ENCODE data around the gene AKAP12.

Gene AKAP12

GRCh38 chr6:151232899-151233298 is 6.9 kb upstream of the AKAP12 start:
- DNase-seq (ENCODE audit: low read depth in 1 of 2, low spot score in 1 of 2) = no peak

GRCh38 chr6:151233731-151234130 is 6.0 kb upstream of the AKAP12 start:
- DNase-seq (ENCODE audit: low read depth in 1 of 2, low spot score in 1 of 2) = no peak

GRCh38 chr6:151236668-151237401 is 2.9 kb upstream of the AKAP12 start:
- DNase-seq (ENCODE audit: low read depth in 1 of 2, low spot score in 1 of 2) = no peak

DNA sequence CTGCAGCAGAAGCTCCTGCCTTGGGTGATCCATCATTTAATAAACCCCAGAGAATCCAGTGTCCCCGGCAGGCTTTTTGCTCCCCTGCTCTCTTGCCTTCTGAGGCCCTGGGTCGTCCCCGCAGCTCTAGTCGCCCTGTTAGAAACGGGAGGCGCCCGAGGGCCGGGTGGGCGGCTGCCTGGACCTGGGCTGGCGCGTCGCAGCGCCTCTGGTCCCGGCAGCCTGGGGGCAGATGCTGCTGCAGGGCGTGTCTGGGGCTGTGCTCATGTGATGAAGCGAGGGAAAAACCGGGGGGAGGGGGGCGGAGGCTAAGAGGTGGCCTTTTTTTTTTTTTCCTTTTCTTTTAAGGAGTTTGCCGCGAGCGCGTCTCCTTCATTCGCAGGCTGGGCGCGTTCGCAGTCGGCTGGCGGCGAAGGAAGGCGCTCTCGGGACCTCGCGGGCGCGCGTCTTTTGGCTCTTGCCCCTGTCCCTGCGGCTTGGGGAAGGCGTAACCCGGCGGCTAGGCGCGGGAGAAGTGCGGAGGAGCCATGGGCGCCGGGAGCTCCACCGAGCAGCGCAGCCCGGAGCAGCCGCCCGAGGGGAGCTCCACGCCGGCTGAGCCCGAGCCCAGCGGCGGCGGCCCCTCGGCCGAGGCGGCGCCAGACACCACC is 394 bp downstream of the AKAP12 start:
- DNase-seq (ENCODE audit: low read depth in 1 of 2, low spot score in 1 of 2) = no peak

DNA sequence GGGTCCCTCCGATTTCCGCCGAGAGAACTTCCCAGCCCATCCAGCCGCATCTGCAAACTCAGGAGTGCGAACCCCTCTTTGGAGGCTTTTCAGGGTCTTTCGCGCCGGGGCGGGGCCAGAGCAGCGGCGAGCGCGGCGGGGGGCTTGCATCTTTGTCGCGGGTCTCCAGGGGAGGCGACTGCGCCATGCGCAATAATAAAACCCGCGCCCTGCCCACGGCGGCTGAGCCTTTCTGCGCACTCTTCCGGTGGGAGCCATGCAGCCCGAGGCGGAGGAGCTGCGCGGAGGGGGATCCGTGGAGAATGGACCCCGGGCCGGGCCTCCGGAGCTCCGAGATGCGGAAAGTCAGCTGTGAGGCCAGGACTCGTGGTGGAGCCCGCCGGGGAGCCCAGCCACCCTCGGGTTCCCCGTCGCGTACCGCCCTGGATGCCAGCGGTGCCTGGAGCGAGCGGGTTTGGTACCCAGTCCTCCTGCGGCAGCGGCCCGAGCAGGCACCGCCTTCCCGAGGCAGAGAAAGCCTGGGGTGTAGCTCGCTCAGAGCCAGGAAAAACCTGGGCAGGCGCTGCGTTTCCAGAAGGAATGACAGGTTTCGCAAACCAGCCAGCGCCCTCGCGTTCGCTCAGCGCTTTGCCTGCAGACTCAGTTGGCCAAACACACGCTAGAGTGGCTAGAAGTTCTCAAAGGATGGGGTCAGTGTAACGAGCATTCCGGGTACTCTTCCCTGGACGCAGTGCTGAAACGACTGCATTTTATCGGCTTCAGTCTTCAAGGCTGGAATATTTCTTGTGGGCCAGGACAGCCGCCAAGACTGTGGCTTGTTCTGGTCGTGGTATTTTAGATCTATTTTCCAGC is 1.2 kb downstream of the AKAP12 start:
- DNase-seq (ENCODE audit: low read depth in 1 of 2, low spot score in 1 of 2) = no peak

DNA sequence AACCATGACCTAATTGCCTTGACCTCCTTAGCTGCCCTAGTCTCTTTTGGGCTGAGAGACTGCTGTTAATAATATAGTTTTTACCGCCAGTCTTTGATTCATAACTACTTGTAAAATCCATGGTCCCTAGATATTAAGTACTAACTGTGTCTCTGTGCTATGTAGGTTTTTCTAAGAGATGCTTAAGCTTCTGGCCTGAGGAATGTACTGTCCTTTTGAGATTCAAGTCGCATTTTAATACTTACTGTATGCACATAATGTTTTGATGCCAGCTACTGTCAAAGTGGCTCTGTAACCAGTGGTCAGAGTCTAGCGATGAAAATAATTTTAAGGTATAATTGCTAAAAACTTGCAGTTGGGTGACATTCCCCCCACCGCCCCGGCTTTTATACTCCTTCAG is 2.1 kb downstream of the AKAP12 start:
- no peak for DNase-seq (ENCODE audit: low read depth in 1 of 2, low spot score in 1 of 2)

DNA sequence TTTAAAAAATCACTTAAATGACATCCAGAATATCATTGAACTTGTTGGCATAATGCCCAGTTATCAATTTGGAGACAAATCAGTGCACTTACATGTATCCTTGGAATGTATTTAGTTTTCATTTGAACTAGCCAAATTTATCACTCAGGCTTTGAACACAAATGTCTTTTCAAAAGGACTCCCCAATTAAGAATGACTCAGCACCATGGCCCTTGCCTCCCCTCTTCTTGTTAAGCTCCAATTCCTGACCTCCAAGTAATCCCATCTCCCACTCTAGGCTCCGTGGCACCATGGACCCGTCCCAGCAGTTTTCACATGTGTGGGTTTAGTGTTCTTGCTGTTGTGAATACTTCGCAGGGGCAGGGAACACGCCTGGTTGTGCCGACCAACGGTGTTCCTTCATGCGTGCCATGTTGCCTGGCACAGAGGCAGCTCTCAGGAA is 2.7 kb downstream of the AKAP12 start:
- DNase-seq (ENCODE audit: low read depth in 1 of 2, low spot score in 1 of 2) = no peak

DNA sequence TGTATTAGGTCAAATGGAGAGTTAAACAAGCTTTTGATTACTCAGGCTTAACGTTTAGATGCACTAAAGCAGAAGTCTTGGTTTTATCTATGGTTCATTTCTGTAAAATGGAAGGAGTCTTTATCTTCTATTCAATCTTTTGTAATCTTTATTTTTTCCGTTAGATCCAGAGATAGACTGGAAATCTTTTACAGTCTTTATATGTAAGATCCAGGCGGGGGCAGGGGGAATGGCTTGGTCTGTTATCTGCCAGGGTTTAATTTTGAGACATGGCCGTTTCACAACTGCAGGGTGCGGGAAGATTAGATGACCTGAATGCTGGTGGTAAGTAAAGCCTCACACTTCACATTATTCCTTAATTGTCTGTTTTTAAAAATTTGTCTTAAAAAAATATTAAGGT is 3.7 kb downstream of the AKAP12 start:
- no peak for DNase-seq (ENCODE audit: low read depth in 1 of 2, low spot score in 1 of 2)

GRCh38 chr6:151247490-151247889 is 7.7 kb downstream of the AKAP12 start:
- DNase-seq (ENCODE audit: low read depth in 1 of 2, low spot score in 1 of 2) = no peak

DNA sequence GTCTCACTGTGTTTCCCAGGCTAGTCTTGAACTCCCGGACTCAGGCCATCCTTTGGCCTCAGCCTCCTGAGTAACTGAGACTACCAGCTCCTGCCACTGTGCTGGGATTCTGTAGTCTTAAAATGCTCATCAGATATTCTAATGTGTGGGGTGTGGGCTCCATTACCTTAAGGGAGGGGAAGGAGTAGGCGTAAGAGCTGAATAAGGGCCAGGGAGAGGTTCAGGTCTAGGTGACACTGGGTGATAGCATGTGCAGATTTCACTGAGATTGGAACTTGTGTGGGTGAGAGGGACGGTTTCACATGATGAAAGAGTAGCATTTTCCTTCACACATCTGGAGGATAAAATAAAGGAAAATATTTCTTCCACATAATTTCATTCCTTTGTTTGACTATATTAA is 8.5 kb downstream of the AKAP12 start:
- DNase-seq (ENCODE audit: low read depth in 1 of 2, low spot score in 1 of 2) = no peak

- no peak for DNase-seq (ENCODE audit: low read depth in 1 of 2, low spot score in 1 of 2)
Measured at GRCh38 chr6:151252634-151253033, 12.9 kb downstream of the AKAP12 start.

DNA sequence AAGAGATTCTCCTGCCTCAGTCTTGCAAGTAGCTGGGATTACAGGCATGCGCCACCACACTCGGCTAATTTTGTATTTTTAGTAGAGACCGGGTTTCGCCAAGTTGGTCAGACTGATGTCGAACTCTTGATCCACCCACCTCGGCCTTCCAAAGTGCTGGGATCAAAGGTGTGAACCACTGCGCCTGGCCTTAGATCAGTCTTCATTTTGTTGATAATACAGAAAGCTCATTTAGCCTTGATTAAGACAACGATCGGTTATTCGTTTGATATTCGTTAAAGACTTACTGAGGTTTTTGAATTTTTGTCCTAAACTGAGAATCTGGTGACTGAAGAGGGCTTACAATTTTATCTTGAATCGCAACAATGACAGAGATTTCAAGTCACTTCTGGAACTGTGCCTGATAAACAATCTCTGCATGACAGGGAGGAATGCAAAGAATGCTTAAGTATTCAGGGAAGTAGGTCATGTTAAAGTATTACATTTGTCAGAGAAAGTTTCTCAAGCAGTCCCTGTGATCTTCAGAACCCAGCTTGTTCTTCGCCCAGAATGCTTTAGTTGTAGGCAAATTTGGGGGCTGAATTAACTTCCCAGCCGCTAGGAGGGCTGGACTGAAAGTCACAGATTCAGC is 14.8 kb downstream of the AKAP12 start:
- no peak for DNase-seq (ENCODE audit: low read depth in 1 of 2, low spot score in 1 of 2)

DNA sequence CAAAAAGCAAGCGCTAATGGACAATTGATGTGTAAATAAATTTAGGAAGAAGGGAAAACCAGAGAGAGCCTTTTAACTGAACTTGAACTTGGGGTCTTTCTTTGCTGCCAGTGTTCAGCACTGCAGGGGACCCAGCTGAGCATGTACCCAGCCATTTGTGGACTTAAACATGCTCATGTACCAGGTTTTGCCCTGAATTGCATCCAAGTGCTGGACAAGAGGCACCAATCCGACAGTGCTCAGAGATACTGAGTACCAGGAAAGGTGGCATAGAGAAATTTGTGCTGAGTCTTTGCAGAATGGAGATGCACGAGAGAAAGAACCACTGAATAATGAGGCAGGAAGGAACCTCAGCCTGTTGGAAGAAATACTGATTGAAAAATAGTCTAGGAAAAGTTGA is 16.0 kb downstream of the AKAP12 start:
- no peak for DNase-seq (ENCODE audit: low read depth in 1 of 2, low spot score in 1 of 2)

- DNase-seq (ENCODE audit: low read depth in 1 of 2, low spot score in 1 of 2) = no peak
Measured at GRCh38 chr6:151257985-151258445, 18.2 kb downstream of the AKAP12 start.

- DNase-seq (ENCODE audit: low read depth in 1 of 2, low spot score in 1 of 2) = no peak
Measured at GRCh38 chr6:151260205-151260604, 20.4 kb downstream of the AKAP12 start.

DNA sequence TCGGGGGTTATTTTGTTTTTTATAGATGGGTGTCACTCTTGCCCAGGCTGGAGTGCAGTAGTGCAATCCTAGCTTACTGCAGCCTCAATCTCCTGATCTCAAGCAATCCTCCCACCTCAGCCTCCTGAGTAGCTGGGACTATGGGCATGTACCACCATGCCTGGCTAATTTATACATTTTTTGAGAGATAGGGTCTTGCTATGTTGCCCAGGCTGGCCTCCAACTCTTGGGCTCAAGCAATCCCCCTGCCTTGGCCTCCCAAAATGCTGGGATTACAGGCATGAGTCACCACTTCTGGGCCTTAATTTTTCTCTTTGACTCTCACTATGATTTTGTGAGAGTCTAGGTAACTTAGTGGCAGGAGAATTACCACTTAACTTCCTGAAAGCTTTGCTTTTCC is 23.3 kb downstream of the AKAP12 start:
- DNase-seq (ENCODE audit: low read depth in 1 of 2, low spot score in 1 of 2) = no peak

DNA sequence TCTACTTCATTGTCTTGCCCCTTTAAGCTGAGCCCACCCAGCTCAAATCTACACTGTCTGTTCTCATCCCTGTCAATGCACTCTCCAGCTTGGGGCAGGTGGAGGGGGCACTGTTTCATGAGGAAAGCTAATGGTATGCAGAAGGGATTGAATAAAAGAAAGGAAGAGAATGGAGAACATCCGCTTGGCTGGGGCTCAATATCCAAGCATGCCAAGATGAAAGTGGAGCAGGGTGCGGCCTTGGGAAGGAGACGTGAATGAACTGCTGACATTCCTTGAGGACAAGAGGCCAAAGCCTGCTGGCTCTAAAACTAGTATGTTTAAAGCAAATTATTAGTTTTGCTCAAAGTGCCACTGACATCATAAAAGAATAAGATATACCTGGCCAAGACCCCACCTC is 24.2 kb downstream of the AKAP12 start:
- no peak for DNase-seq (ENCODE audit: low read depth in 1 of 2, low spot score in 1 of 2)

GRCh38 chr6:151265282-151265681 is 25.5 kb downstream of the AKAP12 start:
- no peak for DNase-seq (ENCODE audit: low read depth in 1 of 2, low spot score in 1 of 2)

- no peak for DNase-seq (ENCODE audit: low read depth in 1 of 2, low spot score in 1 of 2)
Measured at GRCh38 chr6:151269321-151269995, 29.7 kb downstream of the AKAP12 start.

- DNase-seq (ENCODE audit: low read depth in 1 of 2, low spot score in 1 of 2) = no peak
Measured at GRCh38 chr6:151275121-151275520, 35.4 kb downstream of the AKAP12 start.

DNA sequence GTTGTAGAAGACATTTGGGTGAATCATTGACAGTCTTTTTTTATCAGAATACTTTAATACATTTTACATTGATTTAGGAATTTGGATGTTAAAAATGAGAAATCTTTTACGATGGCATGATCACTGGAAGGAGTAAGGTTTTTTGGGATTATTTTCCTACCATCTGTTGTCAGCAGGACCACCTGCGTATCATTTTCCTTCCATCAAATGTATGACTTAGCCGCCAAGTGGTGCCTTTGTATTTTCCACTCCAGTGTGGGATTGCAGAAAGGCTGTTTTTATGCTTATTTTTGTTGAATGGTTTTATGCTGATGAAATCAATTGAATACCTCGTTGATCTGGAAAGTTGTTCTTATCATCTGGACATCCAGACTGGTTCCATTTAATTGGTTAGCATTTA is 35.8 kb downstream of the AKAP12 start:
- no peak for DNase-seq (ENCODE audit: low read depth in 1 of 2, low spot score in 1 of 2)
